GM21526 (cell line): ENCODE measurements around the gene HSPA14.
"Not testable (repeated sequence)": the region's sequence is repeated elsewhere in the genome, so short reads cannot be mapped to it uniquely, and the experiment has no call there.

ENCODE experiments used
- ATAC-seq: cut with Tn5 transposase; IDR thresholded peaks from one replicate; pipeline ENCODE4 v1.9.1; 2021; ENCODE audit warnings: moderate library complexity; ENCODE audit not compliant: unreplicated experiment, low FRiP score

Gene HSPA14

DNA sequence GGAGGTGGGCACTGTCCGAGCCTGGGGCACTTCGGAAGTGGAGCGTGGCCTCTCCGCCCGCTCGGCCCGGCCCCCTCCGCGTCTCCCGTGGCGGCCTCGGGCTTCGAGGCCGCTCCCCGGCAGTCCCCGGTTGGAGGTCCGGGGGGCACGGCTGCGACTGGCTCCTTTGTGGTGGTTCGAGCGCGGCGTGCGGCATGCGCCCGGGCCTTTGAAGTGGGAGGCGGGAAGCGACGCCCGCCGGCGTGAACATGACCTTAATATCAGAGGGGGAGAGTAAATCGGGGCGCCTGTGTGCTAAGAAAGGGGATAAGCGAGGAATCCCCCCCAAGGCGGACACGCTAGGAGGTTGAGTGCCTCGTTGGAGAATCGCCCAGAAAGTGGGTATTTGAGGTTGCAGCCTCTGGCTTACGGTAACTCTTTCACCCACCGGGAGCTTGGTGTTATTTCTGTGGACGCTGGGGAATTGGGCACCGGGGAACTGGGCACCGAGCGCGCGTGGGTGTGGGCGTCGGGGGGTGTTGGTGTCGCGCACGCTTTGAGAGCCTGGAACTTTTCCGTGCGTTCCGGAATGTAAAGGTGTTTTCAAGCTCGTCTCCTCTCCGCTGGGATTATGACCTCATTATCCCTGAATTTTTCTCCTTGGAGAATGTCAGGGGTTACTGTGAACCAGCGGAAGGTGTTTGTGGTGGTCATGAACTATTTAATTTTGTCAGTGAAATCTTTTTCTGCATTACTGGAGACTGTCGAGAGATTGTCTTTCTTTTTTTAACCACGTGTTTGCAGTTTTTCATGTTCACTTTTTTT is 41.2 kb downstream of the HSPA14 start:
- ATAC-seq = peak; percentile 0

DNA sequence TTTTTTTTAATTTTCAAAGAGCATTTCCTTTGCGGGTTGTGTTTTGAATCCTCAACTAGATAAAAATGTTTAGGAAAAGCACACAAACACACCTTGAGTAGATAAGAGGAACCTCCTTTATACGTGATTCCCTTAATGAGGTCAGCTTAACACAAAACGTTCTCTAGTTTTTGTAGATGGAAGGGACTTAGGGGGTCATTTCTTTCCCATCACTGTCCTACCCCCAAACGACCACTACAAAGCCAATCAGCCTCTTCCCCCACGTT is 41.8 kb downstream of the HSPA14 start:
- ATAC-seq = no peak

DNA sequence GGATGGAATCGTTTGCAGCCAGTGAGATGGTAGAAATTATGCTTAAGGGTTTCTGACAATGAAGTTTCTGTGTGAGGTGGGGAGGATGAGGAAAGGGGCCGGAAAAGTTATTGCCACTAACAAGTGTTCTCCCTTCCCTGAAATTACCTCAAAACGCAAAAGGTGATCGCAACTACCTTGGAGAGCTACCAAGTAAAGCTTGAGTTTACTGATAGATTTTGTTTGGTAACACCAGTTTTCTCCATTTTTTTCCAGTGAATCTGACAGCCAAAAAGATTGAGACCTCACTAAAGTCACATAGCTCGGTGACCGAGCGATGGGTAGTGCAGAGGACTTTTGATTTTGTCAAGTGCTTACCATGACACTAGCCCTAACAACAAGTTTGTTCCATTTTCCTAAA is 42.1 kb downstream of the HSPA14 start:
- no peak for ATAC-seq

DNA sequence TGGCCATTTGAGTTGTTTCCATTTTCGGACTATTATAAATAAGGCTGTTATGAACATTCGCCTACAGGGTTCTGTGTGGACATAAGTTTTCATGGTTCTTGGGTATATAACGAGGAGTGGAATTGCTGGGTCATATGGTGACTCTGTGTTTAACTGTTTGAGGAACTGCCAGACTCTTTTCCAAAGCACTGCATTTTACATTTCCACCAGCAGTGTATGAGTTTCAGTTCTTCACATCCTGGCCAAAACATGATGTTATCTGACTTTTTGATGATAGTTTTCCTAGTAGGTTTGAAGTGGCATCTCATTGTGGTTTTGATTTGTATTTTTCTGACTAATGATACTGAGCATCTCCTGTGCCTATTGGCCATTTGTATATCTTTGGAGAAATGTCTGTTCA is 46.0 kb downstream of the HSPA14 start:
- ATAC-seq = no peak

DNA sequence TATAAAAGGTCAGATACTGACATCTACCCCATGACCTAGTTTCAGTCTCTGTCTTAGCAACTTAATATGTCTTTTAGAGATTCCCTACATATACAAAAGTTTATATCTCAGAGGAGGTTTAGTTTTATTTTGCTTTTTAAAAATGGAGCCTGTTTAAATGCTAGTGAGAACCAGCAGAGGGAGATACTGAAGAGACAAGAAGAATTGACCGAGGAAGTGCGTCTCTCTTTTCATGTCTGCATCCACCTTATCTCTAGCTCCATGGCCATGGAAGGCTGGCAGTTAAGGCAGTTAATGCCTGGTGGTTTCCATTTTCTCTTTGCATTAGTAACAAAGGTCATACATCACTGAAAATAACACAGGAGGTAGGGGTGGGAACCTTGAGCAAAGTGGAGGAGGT is 51.2 kb downstream of the HSPA14 start:
- no peak for ATAC-seq

DNA sequence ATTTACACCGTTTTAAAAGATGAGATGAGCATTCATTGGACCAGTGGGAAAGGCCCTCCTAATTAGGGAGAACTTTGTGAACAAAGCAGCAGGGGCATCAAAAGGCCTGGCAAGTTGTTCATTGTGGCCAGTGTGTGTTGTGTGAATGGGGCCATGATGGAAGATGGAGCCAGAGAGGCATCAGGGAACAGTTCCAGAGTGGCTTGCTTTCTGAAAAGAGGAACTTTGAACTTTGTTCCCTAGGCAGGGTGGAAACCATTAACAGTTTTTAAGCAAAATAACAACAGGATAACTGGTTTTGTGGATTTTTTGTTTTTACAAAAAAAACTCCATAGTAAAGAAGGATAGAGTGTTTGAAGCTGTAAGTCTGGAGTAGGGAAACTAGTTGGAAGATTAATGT is 53.0 kb downstream of the HSPA14 start:
- no peak for ATAC-seq

DNA sequence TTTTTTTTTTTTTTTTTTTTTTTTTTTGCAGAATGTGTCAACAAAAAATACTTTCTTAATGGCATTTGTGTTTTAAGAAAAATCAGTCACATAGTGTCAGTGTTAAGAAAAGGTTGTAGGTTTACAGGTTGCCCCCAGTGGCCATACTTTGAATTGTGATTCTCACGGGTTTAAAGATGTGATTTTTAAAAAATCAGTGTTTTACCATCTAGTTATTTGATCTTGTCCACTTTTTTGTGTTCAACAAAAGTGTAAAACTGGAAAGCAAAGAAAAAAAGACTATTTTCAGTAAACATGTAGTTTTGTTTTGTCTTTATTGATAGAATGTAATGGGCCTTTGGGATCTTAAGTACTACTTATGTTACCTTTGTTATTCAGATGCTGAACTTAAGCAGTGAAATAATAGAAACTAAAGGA is 66.2 kb downstream of the HSPA14 start:
- peak; percentile 57 for ATAC-seq

DNA sequence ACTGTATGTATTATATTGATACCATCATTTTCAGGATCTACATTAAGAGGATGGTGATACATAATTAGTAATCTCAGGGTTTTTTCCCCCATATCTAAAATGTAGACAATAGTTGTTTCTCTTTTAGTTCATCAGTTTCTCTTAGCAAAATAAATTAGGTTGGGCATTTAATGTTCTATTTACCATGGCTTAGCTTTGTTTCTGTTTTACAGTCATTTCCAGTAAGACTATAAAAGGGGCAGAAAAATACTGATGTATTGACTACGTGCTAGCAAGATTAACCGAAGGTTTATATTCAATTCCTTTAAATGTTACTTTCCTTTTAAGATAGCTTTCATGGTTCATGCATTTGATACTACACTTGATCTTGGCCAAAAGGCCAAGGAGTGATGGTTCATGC is 66.8 kb downstream of the HSPA14 start:
- no peak for ATAC-seq

DNA sequence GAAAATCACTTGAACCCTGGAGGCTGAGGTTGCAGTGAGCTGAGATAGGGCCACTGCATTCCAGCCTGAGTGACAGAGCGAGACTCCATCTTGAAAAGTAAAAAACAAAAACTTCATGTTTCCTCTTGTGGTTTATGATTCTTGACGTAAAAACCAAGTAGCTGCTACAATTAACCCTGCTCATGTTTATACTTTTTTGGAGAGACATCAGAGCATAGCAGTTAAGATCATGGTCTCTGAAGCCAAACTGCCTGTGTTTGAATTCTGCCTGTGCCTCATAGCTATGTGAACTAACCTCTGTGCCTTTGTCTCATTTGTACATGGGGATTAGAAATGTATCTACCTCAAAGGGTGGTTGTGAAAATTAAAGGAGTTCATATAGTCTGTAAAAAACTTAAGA is 67.8 kb downstream of the HSPA14 start:
- no peak for ATAC-seq

DNA sequence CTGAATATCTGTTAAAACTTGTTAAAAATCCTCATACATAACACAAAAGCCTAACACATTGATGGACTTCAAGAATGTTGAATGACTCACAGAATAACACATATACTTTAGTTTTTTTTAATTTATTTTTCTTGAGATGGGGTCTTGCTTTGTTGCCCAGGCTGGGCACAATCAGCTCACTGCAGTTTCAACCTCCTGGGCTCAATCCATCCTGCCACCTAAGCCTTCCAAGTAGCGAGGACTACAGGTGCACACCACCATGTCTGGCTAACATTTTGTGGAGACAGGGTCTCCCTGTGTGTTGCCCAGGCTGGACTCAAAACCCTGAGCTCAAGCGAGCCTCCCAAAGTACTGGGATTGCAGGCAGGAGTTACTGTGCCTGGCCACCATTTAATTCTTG is 68.7 kb downstream of the HSPA14 start:
- no peak for ATAC-seq

DNA sequence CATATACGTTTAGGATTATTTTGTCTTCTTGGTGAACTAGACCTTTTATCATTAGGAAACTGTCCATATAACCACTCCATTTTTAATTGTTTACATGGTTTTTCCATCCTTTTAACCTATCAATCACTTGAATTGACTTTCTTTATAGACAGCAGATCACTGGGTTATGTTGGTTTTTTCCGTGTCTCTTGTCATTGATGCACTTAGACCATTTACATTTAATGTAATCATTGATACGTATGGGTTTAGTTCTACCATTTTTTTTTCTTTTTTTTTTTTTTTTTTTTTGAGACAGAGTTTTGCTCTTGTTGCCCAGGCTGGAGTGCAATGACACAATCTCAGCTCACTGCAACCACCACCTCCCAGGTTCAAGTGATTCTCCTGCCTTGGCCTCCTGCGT is 69.5 kb downstream of the HSPA14 start:
- ATAC-seq = not testable (repeated sequence)

DNA sequence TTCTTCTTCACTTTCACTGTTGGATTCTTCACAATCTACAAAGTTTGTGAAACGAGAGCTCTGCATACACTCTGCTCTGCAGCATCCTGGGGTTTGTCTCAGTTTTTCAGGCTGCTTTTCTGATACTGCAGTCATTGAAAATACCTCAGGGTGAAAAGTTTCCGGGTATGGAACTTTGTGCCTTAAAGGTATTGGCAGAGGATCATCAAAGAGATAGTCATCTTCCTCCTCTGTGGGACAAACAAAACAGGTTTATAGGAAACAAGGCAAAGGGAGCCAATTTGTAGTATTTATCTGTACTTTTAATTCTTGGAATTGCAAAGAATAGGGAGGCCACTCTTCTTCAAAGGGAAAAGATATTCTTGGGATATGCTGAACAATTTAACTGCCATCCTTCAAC is 71.0 kb downstream of the HSPA14 start:
- no peak for ATAC-seq

DNA sequence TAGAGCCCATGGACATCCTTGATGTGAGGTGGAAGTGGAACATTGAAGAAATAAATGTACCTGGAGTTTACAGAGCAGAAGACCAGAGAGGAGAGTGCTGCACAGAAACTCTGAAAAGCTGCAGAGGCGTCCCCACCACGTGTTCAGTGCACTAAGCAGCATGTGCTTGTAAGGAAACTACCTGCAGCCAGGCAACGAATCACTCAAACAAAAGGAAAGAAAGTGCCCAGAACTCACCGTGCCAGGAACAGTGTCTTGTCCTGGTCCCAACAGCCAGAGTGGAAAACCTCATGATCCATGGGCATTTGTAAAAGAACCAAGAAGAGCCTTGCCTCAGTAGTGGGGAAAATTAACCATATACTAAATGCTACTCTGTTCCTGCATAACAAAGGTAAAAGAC is 72.8 kb downstream of the HSPA14 start:
- no peak for ATAC-seq

DNA sequence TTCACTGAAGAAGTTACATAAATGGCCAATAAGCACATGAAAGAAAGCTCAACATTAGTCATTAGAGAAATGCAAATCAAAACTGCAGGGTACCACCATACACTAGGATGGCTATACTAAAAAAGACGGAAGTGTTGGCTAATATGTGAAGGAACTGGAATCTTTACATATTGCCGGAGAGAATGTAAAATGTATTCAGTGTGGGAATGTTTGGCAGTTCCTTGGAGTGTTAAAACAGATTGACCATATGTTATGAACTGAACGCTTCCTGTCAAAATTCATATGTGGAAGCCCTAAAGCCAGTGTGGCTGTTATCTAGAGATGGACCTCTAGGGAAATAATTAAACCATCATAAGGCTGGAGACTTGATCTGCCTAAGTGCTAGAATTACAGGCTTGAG is 73.7 kb downstream of the HSPA14 start:
- no peak for ATAC-seq

DNA sequence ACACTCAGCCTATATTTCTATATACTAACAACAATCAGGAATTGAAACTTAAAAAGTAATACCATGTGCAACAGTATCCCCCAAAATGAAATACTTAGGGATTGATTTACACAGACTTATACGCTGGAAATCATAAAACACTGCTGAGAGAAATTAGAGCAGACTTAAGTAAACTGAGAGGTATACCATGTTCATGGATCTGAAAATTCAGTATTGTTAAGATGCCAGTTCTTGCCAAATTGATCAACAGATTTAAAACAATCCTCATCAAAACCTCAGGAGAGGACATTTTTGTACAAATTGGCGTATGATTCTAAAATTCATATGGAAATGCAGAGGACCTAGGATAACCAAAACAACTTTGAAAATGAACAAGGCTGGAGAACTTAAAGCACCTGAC is 78.5 kb downstream of the HSPA14 start:
- ATAC-seq = no peak

DNA sequence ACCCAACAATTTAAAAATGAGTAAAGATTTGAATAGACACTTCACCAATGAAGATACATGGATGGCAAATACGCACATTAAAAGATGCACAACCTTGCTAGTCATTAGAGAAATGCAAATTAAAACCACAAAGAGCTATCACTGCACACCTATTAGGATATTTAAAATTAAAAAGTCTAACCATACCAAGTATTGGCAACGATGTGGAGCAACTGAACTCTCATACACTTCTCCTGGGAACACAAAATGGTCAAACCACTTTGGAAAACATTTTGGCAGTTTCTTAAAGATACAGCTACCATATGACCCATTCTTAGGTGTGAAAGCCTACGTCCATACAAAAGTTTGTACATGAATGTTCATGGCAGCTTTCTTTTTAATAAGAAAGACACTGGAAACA is 79.7 kb downstream of the HSPA14 start:
- ATAC-seq = no peak

DNA sequence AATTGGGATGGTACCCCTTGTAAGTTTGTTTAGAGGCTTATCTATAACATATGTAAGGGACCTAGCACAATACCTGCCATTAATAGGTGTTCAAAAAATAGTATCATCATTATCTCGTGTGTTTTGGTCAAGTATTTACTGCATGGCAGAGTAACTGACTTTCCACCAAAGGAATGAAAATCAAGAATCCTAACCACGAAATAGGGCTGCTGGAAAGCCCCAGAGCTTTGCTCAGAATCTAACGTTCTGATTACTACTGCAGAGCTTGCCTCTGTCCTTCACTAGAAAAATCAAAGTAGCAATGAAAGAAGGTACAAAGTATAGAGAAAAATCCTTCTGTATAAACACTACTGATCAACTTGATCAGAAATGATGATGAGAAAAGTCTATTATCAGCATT is 80.9 kb downstream of the HSPA14 start:
- ATAC-seq = no peak
